Mammary epithelial cell (primary cell): ENCODE data around the gene STAT5B.

Experiments
- CTCF ChIP-seq, 2 donors: IDR thresholded peaks in 1 of 2; conservative IDR thresholded peaks in 1 of 2; 2 replicates each; pipeline ENCODE4 v1.5.1; 2011 to 2012; ENCODE audit warnings: inconsistent platforms in 2 of 2, low read length in 2 of 2, mild to moderate bottlenecking in 2 of 2, control low read depth in 1 of 2, low read depth in 1 of 2; ENCODE audit not compliant: insufficient read depth in 1 of 2; ENCODE audit errors: extremely low read depth in 1 of 2
- EZH2 ChIP-seq: IDR thresholded peaks from 2 replicates; pipeline ENCODE4 v1.6.1; 2012; ENCODE audit warnings: low read length, inconsistent platforms, borderline replicate concordance

GRCh38 chr17:42277342-42277712, 1.1 kb upstream of the STAT5B start:
- TF ChIP-seq CTCF (conservative IDR thresholded peaks at IDR 0.05 in 1 of 2, IDR thresholded peaks at IDR 0.05 in 1 of 2; ENCODE audit: extremely low read depth in 1 of 2, insufficient read depth in 1 of 2, low read depth in 1 of 2, low read length in 2 of 2): no peak
- TF ChIP-seq EZH2: no peak
